SU-DHL-6 (cell line): Measurements from ENCODE around the gene NTMT1.

Experiments
- H2AFZ ChIP-seq: fragments of 200-600 bp; sonication (generic); 2 replicates; pipeline ENCODE4 v1.6.1; 2014; ENCODE audit warnings: low read depth, mild to moderate bottlenecking, moderate library complexity, mixed read lengths, antibody characterized with exemption, low read length; ENCODE audit not compliant: severe bottlenecking
- H3F3A ChIP-seq: fragments of 200-600 bp; shearing (Covaris generic); 2 replicates; pipeline ENCODE4 v1.6.0; 2016; ENCODE audit warnings: antibody characterized with exemption, mild to moderate bottlenecking; ENCODE audit not compliant: insufficient read depth
- H3K27ac ChIP-seq: fragments of 200-600 bp; sonication (generic); 2 replicates; pipeline ENCODE4 v1.5.1; 2016; ENCODE audit warnings: low read depth, mild to moderate bottlenecking, low read length, moderate library complexity, mixed read lengths
- H3K27me3 ChIP-seq: fragments of 200-600 bp; sonication (generic), shearing (Covaris generic); 2 replicates; pipeline ENCODE4 v1.6.0; 2014; ENCODE audit warnings: mild to moderate bottlenecking, low read length
- H3K36me3 ChIP-seq: fragments of 200-600 bp; sonication (generic); 2 replicates; pipeline ENCODE4 v1.6.1; 2014; ENCODE audit warnings: mild to moderate bottlenecking, low read length, mixed read lengths
- H3K4me2 ChIP-seq: fragments of 300-600, 200-600 bp; shearing (Covaris generic), sonication (generic); 2 replicates; pipeline ENCODE4 v1.6.0; 2014; ENCODE audit warnings: low read length, low read depth, mild to moderate bottlenecking; ENCODE audit not compliant: poor library complexity, severe bottlenecking
- H3K4me3 ChIP-seq: fragments of 200-600 bp; sonication (generic); 2 replicates; pipeline ENCODE4 v1.5.1; 2014; ENCODE audit warnings: antibody characterized with exemption, low read length, mild to moderate bottlenecking, mixed read lengths; ENCODE audit not compliant: insufficient read depth, poor library complexity, severe bottlenecking
- H3K79me2 ChIP-seq: fragments of 200-600 bp; sonication (generic); 2 replicates; pipeline ENCODE4 v1.6.1; 2014; ENCODE audit warnings: mild to moderate bottlenecking, low read length, moderate library complexity; ENCODE audit not compliant: insufficient read depth
- H3K9ac ChIP-seq: fragments of 200-600 bp; sonication (generic); 2 replicates; pipeline ENCODE4 v1.7.0; 2014; ENCODE audit warnings: mild to moderate bottlenecking, low read length
- H3K9me2 ChIP-seq: fragments of 200-600 bp; sonication (generic); replicated peaks from 2 replicates; pipeline ENCODE4 v1.6.1; 2014; ENCODE audit warnings: low read length; ENCODE audit not compliant: insufficient read depth
- H3K9me3 ChIP-seq: fragments of 200-600 bp; sonication (generic); 2 replicates; pipeline ENCODE4 v1.6.1; 2014; ENCODE audit warnings: low read length, mixed read lengths; ENCODE audit not compliant: insufficient read depth
- H4K20me1 ChIP-seq: fragments of 200-600 bp; sonication (generic); 2 replicates; pipeline ENCODE4 v1.6.1; 2014; ENCODE audit warnings: low read depth, mild to moderate bottlenecking, antibody characterized with exemption, low read length, moderate library complexity, mixed read lengths
- EZH2phosphoT487 ChIP-seq: fragments of 200-600 bp; sonication (generic), shearing (Covaris generic); conservative IDR thresholded peaks from 2 replicates; pipeline ENCODE4 v1.6.1; 2018; ENCODE audit warnings: mild to moderate bottlenecking, antibody characterized with exemption, low read length, moderate library complexity, mixed read lengths
- TF ChIP-seq, protein P1 (sequence below): fragments of 200-600 bp; sonication (generic); IDR thresholded peaks from one replicate; pipeline ENCODE4 v1.5.1; 2017; ENCODE audit warnings: antibody characterized with exemption, mild to moderate bottlenecking, low read length, moderate library complexity; ENCODE audit not compliant: insufficient read depth, poor library complexity, severe bottlenecking

The NTMT1 gene

GRCh38 chr9:129597355-129598088 lies 28.4 kb upstream of the NTMT1 start:
- Histone ChIP-seq H4K20me1 (no peaks in the 10 kb centered on the region), H3K27ac (no peak overlapping the region), H3F3A (no peaks in the 10 kb centered on the region), H3K9me3 (no peaks in the 10 kb centered on the region), H3K9ac (no peak overlapping the region), H3K4me2 (no peak overlapping the region), H2AFZ (no peak overlapping the region), H3K27me3 (no peaks in the 10 kb centered on the region), H3K79me2 (no peaks in the 10 kb centered on the region), H3K9me2 (no peaks in the 10 kb centered on the region), H3K4me3 (no peak overlapping the region), H3K36me3 (no peaks in the 10 kb centered on the region)
- TF ChIP-seq, protein P1, sequence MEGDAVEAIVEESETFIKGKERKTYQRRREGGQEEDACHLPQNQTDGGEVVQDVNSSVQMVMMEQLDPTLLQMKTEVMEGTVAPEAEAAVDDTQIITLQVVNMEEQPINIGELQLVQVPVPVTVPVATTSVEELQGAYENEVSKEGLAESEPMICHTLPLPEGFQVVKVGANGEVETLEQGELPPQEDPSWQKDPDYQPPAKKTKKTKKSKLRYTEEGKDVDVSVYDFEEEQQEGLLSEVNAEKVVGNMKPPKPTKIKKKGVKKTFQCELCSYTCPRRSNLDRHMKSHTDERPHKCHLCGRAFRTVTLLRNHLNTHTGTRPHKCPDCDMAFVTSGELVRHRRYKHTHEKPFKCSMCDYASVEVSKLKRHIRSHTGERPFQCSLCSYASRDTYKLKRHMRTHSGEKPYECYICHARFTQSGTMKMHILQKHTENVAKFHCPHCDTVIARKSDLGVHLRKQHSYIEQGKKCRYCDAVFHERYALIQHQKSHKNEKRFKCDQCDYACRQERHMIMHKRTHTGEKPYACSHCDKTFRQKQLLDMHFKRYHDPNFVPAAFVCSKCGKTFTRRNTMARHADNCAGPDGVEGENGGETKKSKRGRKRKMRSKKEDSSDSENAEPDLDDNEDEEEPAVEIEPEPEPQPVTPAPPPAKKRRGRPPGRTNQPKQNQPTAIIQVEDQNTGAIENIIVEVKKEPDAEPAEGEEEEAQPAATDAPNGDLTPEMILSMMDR, result no peak
- TF ChIP-seq EZH2phosphoT487, result no peak

- Histone ChIP-seq H3K4me2 (no peak overlapping the region), H4K20me1 (no peaks in the 10 kb centered on the region), H3K9me3 (no peaks in the 10 kb centered on the region), H3F3A (no peaks in the 10 kb centered on the region), H3K27me3 (no peaks in the 10 kb centered on the region), H3K9me2 (no peaks in the 10 kb centered on the region), H3K36me3 (no peaks in the 10 kb centered on the region), H2AFZ (no peak overlapping the region), H3K79me2 (no peaks in the 10 kb centered on the region), H3K4me3 (no peak overlapping the region), H3K9ac (no peak overlapping the region), H3K27ac (no peak overlapping the region)
- TF ChIP-seq, protein P1, result no peak
- no peak for TF ChIP-seq EZH2phosphoT487
Observed at GRCh38 chr9:129598089-129598596, 27.8 kb upstream of the NTMT1 start.

DNA sequence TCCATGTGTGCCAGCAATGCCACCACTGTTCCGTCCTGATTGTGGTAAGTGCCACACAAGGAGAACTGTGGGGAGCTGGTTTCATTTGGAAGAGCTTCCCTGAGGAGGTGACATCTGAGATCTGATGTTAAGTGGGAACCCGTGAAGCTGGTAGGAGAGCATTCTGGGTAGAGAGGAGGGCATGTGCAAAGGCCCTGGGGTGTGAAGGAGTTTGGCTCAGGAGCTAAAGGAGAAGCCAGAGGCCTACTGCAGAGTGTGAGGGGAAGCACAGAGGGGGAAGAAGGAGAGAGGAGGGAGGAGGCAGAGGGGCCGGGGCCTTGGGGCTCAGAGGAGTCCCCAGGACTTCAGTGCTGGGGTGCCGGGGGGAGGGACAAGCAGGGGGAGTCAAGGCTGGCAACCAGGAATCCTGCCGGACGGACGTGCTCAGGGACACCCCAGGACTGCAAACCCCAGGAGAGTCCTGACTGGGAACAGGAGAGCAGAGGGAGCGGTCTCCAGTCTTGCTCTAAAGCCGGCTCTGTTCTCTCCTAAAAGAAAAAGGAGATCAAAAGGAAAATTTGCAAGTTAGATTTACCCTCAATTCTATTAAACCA lies 24.8 kb upstream of the NTMT1 start:
- no peak for TF ChIP-seq EZH2phosphoT487
- H3K36me3 ChIP-seq, result no peaks in the 10 kb centered on the region
- no peaks in the 10 kb centered on the region for H3K9me3 ChIP-seq
- no peak overlapping the region for H2AFZ ChIP-seq
- no peak overlapping the region for H3K4me3 ChIP-seq
- no peak overlapping the region for H3K9ac ChIP-seq
- H3K27me3 ChIP-seq, result no peaks in the 10 kb centered on the region
- H3F3A ChIP-seq, result no peaks in the 10 kb centered on the region
- H4K20me1 ChIP-seq, result no peaks in the 10 kb centered on the region
- H3K4me2 ChIP-seq, result no peak overlapping the region
- no peaks in the 10 kb centered on the region for H3K79me2 ChIP-seq
- no peak overlapping the region for H3K27ac ChIP-seq
- H3K9me2 ChIP-seq, result no peaks in the 10 kb centered on the region
